ENCODE results near the gene MRPL18.
A peak's percentile ranks its signal among the peaks of the same experiment; 100 is the strongest.

MRPL18 gene

GRCh38 chr6:159753081-159753872 is 37.0 kb upstream of the MRPL18 start:
- Histone ChIP-seq H3K27me3 (no peaks in the 10 kb centered on the region), H3K9me3 (no peaks in the 10 kb centered on the region), H3K4me3 (ENCODE audit: low read depth, low read length) (no peak overlapping the region), H3K4me1 (no peaks in the 10 kb centered on the region), H3K36me3 (peaks cover 60% of the 10 kb centered on the region)
- DNase-seq = no peak
- TF ChIP-seq CTCF (IDR thresholded peaks at IDR 0.05; ENCODE audit: low read depth, low read length) = no peak

GRCh38 chr6:159754401-159754800 is 35.9 kb upstream of the MRPL18 start:
- Histone ChIP-seq H3K36me3 (peaks cover 60% of the 10 kb centered on the region), H3K9me3 (no peaks in the 10 kb centered on the region), H3K27me3 (no peaks in the 10 kb centered on the region), H3K4me1 (no peaks in the 10 kb centered on the region), H3K4me3 (ENCODE audit: low read depth, low read length) (no peak overlapping the region)
- no peak for TF ChIP-seq CTCF (IDR thresholded peaks at IDR 0.05; ENCODE audit: low read depth, low read length)
- no peak for DNase-seq

- no peak for DNase-seq
- H3K27me3 ChIP-seq = no peaks in the 10 kb centered on the region
- no peak overlapping the region for H3K4me3 ChIP-seq (ENCODE audit: low read depth, low read length)
- no peaks in the 10 kb centered on the region for H3K9me3 ChIP-seq
- no peak for TF ChIP-seq CTCF (IDR thresholded peaks at IDR 0.05; ENCODE audit: low read depth, low read length)
- no peaks in the 10 kb centered on the region for H3K4me1 ChIP-seq
- H3K36me3 ChIP-seq = peaks cover 60% of the 10 kb centered on the region
Measured at GRCh38 chr6:159754959-159755914, 35.0 kb upstream of the MRPL18 start.

GRCh38 chr6:159756508-159756907 is 33.8 kb upstream of the MRPL18 start:
- Histone ChIP-seq H3K27me3 (no peaks in the 10 kb centered on the region), H3K4me1 (no peaks in the 10 kb centered on the region), H3K4me3 (ENCODE audit: low read depth, low read length) (no peak overlapping the region), H3K36me3 (peaks cover 56% of the 10 kb centered on the region), H3K9me3 (no peaks in the 10 kb centered on the region)
- no peak for TF ChIP-seq CTCF (IDR thresholded peaks at IDR 0.05; ENCODE audit: low read depth, low read length)
- DNase-seq = no peak

- Histone ChIP-seq H3K4me1 (no peaks in the 10 kb centered on the region), H3K27me3 (no peaks in the 10 kb centered on the region), H3K36me3 (peaks cover 39% of the 10 kb centered on the region), H3K9me3 (no peaks in the 10 kb centered on the region), H3K4me3 (ENCODE audit: low read depth, low read length) (no peak overlapping the region)
- TF ChIP-seq CTCF (IDR thresholded peaks at IDR 0.05; ENCODE audit: low read depth, low read length) = peak; percentile 29; the same call in 1 of the 2 replicates
- no peak for DNase-seq
Measured at GRCh38 chr6:159758031-159759001, 32.0 kb upstream of the MRPL18 start.

Data from BE2C (cell line).